ENCODE measurements around the gene TRAPPC10.

- TF ChIP-seq ZBTB7A (IDR thresholded peaks at IDR 0.05; ENCODE audit: low read depth) = no peak
- no peak for TF ChIP-seq MAX (IDR thresholded peaks at IDR 0.05)
- TF ChIP-seq REST (IDR thresholded peaks at IDR 0.05; ENCODE audit: low read depth) = no peak
- no peak for TF ChIP-seq USF1 (IDR thresholded peaks at IDR 0.05)
- TF ChIP-seq TAF1 (IDR thresholded peaks at IDR 0.05; ENCODE audit: low read depth) = no peak
- TF ChIP-seq YY1 (IDR thresholded peaks at IDR 0.05; ENCODE audit: low read depth) = no peak
- TF ChIP-seq EP300 (IDR thresholded peaks at IDR 0.05; ENCODE audit: borderline replicate concordance) = no peak
- TF ChIP-seq CEBPB (IDR thresholded peaks at IDR 0.05) = no peak
- TF ChIP-seq RAD21 (IDR thresholded peaks at IDR 0.05; ENCODE audit: low read depth) = no peak
- no peak for TF ChIP-seq TCF12 (IDR thresholded peaks at IDR 0.05; ENCODE audit: low read depth)
Observed at GRCh38 chr21:43968410-43969114, 43.5 kb upstream of the TRAPPC10 start.

All from Ishikawa (cell line).